Lung microvascular endothelial cell (primary cell): ENCODE measurements around the gene MYBBP1A. TPM values are rescaled to one million over a fixed set of nuclear protein-coding genes. Genes with fewer than 3 reads are reported as not detected.

Experiments
- DNase-seq, 2 donors: peaks; one replicate each; pipeline versions ENCODE4 v3.0.0 to v3.0.0-alpha.2; 2010; ENCODE audit warnings: low read depth in 2 of 2
- total RNA-seq: library from RNA; depleted of rRNA; stranded (reverse); fragments of >200 nt; gene quantifications from 2 replicates; pipeline ENCODE4 v1.2.1, GENCODE V29; 2014

MYBBP1A gene
- total RNA-seq, 1 donor from 2014 or later = 31.7 TPM

DNA sequence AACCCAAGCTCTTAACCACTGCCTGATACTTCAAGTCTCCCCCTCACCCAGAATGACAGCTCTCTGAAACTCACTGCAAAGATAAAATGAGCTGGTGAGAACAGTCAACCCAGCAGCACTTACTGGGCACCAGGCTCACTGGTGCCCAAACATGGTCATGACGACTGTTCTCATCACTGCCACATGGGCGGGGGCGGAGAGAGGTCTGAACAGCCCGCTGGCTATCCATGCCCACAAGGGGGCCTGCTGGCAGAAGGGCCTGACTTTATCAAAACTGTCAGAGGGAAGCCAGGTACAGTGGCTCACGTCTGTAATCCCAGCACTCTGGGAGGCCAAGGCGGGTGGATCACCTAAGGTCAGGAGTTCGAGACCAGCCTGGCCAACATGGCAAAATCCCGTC, 4.0 kb downstream of the MYBBP1A start:
- no peak for DNase-seq

DNA sequence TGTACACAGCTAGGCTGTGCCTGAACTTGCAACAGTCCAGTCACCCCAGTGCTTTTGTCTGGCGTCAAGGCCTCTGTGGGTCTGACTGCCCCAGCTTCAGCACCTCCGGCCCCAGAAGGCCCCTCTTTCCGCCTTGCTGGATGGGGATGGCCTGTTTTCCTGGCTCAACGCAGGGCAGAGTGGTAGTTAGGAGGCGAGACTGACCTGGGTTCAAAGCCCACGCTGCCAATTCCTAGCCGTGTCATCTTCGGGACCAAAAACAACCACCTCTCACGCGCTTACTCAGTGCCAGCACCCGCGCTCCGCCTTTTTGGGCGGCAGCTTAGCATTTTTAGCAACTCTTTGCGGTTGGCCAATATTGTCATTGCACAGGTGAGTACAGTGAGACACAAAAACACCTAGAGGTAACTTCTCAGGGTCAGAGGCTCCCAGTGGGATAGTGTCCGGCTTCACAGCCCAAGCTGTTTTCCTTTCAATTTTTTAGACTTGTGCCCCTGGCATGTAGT, 4.6 kb downstream of the MYBBP1A start:
- no peak for DNase-seq

DNA sequence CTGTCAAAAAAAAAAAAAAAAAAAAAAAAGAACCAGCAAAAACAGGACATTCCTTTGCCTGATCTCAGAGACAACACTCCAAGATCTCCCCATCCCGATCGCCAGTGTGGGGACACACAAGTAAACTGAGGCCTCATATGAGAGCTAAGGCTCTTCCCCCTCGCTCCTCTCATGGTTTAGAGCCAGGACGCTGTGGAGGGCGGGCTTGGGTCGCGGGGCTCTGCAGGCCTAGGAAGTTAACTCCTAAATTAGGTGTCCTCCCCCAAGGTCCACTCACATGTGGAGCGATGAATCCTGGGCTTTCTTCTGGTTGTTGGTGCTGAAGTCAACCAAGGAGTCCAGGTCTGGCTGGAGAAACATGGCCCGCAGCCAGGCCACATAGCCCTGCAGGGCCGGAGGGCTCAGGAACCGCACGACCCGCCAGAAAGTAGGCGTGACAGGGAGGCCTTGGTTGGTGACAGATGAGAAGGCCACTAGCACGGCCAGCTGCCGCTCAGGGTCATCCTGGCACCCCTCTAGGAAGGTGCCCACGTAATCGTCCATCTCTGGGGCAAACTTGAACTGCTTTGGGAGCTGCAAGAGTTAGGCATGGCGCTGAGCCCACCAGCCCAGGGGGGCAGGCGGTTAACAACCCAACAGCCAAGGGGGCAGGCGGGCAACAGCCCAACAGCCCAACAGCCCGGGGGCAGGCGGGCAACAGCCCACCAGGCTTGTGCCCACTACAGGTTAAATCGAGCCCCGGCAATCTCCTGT, 5.2 kb downstream of the MYBBP1A start:
- no peak for DNase-seq

DNA sequence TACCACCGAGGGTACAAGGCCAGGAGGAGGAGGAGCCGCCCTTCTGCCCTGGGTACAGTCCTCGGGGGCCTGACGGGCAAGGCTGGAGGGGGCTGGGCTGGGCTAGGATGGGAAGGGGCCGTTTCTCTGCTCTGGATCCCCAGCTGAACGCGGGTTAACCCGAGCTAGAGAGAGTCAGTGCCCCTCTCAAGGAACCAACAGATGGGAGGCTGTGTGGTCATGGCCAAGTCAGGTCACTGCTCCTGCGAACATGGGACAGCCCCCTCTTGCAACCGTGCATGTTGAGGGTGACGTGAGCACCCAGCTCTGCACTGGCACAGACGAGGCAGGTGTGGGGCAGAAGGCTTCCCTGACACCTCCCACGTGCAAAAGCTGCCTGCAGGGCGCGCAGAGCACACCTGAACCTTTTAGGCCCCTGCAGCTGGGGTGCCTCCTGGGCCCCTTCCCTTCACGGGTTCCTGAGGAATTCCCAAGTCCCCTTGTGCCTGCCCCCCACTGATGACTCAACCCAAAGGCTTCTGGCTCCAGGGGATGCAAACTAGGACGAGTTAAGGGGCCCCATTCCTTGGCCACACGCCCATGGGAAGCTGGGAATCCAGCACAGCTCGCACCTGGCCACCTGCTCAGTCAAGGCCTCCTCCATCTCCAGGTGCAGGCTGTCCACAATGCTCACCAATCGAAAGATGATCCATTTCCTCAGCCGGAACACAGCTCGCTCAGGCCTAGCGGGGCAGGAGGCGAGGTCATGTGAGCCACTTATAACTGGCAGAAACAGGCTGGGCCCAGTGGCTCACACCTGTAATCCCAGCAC, 6.3 kb downstream of the MYBBP1A start:
- no peak for DNase-seq

DNA sequence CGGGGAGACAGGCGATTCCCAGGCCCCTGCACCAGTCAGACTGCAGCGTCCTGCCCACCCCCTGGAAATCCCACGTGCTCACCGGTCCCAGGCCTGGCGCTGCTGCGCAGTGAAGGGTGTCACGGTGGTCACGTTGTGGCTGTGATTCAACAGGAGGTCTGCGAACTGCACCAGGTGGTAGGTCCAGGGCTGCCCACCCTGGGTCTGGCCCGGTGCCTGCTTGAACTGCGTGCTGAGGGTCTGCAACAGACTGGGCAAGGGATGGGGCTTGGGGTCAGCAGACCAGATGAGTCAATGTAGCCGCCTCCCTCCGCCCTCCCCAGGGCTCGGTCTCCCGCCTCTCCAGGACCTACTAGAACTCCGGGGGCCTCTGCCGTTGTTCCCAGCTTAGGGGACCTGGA, 7.1 kb downstream of the MYBBP1A start:
- no peak for DNase-seq

DNA sequence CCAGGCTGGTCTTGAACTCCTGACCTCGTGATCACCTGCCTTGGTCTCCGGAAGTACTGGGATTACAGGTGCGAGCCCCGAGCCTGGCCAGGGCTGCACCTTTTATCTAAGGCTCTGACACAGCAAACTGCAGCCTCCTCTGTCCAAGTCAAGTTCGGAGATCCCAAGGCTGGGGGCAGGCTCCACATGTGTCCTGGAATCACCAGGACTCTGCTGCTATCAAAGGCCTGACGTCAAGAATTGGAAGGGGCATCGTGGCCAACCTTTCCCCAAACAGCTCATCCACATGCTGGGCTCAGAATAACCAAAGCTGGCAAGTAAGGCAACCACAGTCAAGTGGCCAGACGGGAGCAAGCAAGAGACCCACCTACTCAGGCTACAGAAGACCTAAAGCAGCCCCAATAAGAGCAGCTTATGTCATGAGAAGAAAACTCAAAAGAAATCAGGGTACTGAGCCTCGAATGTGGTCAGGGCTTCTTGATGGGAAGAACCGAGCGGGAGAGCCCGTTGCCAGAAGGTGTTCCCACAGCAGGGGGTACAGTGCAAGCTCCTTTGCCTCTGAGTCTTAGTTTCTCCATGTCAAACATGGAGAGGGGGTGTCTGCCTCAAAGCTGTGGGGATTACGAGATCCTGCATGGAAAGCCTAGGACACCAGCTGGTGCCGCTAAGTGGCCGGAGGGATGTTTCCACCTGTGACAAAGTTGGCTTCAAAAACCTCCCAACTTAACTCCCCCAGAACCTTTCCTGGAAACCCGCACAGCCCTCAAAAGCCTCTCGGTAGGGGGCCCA, 7.9 kb downstream of the MYBBP1A start:
- no peak for DNase-seq

DNA sequence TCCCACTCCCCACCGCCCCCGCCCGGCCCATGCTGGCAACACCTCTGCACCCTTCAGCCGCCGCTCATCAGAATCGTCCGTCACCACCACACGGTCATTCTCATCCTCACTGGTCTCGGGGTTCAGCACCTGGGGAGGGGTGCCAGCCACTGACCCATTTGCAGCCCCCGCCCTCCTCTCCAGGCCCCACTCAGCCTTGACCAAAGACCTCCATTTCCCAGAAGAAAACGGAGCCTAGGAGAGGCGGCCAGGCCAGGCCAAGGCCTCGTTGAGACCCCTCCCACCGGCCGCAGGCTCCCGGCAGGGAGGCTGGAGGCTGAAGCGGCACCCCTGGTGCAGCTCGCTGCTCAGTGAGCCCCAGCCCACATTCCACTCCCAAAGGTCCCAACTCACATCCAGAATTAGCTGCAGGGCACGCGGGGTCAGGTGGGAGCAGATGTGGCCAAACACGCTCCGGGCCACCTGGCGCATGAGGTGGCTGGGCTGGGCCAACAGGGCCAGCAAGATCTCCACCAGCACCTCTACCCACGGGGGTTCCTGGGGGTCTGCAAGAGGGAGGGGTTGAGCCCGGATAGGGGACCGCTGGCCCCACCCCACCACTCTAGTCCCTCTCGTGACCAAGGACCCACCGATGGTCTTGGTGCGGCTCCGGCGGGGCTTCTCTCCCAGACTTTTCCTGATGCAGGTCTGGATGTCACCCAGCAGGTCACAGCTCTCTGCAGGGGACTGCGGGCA, 9.8 kb downstream of the MYBBP1A start:
- no peak for DNase-seq

DNA sequence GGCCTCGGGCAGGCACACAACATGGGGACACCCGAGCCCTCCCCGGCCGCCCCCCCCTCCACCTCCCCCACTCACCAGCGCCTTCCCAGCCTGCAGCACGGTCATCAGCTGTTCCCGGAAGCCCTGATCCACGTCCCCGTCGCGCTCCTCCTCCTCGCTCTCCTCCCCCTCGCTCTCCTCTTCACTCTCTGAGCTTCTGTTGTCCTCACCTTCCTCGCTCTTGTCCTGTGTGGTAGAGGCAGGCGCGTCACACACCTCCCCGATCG, 10.3 kb downstream of the MYBBP1A start:
- no peak for DNase-seq

DNA sequence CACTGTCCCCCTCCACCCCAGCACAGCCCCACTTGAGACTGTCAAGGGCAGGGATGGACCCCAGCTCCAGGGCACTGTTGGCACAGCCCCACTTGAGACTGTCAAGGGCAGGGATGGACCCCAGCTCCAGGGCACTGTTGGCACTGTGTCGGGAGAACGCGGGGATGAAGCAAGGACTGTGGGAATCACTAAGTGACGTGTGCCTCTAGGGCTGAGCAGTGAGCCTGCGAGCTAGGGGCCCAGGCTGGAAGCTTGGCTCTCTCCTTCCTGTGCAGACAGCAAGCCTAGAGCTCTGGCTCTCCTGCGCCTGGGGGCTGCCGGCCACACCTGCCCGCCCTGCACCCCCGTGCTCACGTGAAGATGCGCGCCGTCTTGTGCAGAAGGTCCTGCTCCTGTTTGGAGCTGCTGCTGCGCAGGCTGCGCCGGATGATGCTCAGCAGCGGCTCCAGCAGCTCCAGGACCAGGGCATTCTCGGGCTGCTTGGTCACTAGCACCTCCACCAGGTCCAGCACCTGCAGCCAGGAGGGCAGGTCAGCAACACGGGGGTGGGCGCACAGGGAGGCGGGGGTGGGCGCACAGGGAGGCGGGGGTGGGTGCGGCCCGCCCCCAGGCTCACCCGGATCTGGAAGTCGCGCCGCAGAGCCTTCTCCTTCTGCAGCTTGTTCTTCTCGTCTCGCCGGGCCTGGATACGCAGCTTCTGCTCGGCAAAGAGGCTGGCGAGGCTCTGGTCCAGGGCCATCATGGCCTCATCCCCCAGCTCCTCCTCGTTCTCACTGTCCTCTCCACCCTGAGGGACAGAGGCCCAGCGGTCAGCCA, 10.8 kb downstream of the MYBBP1A start:
- no peak for DNase-seq

DNA sequence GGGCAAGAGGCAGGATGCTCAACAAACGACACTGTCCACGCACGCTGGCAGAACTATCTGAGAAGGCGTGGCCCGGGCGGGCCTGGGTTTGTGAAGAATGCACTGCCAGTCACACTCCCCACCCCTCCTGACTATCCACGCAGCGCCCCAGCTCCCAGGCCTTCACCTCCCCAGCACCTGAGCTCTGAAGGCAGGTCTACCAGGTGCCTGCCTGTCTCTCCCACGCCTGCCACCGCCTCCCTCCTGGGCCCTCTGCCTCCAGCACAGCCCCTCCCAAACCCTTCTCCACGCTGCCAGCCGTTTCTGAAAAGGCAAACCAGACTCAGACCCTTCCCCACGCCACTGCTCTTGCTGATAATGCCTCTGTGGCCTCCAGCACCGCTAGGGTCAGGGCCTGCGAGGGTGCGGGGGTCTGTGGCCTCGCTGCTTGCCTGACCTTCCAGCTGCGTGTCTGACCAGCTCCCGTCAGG, 11.6 kb downstream of the MYBBP1A start:
- DNase-seq = no peak

DNA sequence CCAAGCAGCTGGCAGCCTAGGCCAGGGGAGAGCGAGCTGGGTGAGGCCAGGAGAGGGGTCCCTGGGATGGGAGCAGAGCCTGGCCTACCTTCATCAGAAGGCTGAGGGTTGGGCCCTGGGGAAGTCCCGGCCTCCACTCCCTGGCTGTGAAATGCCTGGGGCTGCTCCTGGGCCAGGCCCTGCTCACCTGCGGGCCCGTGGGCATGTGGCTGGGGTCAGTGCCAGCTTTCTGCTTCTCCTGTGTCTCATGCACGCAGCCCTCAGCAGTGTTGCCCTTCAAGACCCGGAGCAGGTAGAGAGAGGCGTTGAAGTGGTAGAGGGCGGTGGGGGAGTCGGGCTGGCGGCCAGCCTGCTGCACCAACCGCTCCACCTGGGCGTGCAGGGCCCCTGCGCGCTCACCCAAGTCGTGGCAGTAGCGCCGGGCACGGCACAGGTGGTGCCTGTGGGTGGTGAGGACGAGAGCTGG, 12.4 kb downstream of the MYBBP1A start:
- DNase-seq = no peak

DNA sequence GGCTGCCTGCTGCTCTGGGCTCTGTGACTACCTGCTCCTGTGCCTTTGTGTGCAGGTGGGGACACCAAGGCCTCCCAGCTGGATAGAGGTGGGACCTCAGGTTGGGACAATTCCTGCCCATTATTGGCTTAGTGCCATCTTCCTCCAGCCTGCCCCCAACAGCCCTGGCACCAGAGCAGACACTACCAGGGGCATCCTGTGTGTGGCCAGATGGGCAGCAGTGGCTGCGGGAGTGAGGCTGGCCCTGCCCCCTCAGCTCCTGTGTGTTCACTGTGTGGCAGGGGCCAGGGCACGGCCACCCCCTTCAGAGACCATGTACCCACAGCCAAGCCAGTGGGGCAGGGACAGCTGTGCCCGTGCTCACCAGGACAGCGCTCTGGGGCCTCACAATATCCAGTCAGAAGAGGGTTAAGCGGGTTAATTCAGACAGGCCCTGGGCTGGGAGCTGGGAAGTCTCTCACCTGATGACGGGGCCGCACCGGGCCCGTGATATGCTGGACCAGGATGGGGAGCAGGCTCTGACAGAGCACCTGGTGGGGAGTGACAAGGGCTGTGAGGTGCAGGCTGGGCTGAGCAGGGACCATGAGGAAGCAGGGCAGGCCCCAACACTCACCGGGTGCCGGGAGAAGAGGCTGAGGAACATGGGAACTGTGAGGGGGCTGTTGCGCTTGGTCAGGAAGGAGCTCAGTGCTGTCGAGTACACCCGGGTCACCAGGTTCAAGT, 13.0 kb downstream of the MYBBP1A start:
- no peak for DNase-seq

DNA sequence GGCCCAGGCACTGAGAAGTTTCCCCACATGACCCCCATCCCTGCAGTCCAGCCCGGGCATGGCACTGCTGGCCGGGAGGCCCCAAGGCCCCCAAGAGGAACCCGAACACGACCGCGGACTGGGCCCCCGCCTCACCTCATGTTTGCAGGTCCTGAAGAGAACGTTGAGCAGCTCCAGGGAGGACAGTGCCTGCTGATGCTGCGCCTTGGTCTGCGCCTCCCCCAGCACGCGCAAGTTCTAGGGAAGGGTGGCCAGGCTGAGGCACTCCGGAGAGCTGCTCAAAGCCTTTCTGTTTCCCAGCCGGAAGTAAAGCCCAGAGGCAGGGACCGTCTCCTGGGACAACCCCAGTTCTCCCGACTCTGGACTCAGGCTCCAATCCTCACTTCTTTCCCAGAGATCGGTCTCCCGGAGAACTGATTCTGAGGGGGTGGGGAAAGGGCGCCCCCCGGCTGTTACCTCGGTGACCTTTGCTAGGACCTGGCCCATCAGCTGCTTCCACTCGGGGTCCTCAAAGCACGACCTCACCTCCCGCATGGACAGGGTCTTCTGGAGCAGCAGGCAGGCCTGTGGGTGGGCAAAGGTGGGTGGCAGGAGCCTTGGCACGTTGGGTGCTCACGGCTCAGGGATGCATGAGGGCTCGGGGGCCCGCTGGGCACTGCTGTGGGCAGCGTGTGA, 13.7 kb downstream of the MYBBP1A start:
- DNase-seq = no peak

DNA sequence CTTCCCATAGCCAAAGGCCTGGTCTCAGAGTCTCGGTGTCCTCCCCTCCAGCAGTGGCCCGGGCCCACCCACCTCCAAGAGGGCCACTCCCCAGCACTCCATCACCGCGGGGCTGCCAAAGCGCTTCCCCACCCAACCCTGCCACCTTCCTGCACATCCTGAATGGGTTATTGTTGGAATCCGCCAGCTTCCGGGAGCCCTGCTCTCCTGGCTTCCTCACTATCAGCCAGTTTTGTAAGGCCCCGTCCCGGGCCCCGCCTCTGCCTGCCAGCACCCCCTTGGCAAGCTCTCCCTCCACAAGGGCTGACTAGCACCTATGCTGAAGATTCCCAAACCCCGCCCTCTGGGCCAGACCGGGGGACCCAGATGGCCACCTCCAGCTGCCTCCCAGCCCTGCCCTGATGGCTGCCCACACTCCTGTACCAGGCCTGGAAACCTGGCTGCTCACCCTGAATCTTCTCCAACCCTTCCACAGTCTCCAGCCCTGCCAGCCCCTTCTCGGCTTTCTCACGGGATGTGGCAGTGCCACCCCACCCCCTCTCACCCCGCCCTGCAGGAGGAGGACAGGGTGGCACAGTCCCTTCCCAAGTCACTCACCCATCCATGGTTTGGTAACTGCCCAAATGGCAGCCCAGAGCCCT, 14.4 kb downstream of the MYBBP1A start:
- peak in 1 of 2 donors; percentile 75 for DNase-seq

DNA sequence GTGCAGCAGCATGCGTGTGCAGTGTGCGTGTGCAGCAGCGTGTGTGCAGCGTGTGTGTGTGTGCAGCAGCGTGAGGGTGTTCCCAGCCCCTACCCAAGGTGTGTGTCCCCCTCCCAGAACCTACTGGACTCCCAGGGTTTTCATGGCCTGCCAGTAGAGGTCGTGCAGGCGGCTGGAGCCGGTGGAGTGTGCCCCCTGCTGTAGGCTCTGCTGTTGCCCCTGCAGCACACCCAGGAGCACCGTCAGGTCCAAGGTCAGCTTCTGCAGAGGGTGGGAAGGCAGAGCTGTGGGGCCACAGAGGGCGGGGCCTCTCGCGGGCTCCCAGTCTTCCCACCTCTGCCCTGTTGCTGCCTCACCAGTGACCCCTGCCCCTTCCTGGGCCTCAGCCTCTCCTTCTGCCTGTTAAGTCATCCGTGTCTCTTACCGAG, 14.9 kb downstream of the MYBBP1A start:
- peak; percentile 25 to 70 for DNase-seq

DNA sequence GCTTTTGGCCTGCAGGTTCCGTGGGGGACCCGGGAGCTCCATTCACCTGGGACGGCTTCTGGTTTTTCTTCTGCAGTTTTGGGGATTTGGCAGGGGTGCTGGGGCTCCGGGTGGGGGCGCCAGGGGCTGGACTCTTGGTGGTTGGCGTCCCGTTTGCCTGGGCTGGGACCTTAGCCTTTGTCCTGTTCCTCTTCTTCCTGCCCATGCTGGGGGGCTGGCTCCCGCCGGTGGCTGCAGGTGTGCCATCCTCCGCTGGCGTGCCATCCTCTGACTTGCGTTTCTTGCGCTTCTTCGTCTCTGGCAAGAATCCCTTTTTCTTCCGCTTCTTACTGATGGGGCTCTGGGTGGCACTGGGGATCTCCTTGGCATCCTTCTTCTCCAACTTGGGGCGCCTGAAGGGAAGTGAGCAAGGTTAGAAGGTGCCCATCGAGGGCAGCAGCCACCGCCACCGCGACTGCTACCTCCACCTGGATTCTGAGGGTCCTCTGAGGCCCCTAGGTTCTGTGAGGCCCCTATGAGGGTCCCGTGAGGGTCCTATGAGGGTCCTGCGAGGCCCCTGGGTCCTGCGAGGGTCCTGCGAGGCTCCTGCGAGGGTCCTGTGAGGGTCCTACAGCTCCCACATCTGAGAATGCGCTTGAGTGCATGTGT, 15.5 kb downstream of the MYBBP1A start:
- no peak for DNase-seq

DNA sequence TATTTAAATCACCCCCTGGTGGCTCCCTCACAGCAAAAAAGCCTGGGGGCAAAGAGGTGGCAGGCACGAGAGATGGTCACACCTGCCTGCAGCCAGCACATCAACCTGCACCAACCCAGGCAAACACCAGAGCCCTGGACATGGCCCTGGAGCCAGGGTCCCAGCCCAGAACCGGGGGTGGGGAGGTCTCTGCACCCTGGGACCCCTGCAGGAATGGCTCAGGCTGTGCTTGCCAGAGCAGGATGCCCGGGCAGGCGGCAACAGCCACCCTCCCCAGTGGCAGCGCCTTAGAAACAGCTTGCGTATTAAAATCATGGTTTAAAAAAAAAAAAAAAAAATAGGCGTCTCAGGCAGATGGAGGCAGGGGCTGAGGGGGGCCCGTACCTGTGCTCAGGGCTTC, 16.2 kb downstream of the MYBBP1A start:
- no peak for DNase-seq
